GM19351 (cell line): ENCODE measurements around the gene MAP3K5.
"Not testable (repeated sequence)": the region's sequence is repeated elsewhere in the genome, so short reads cannot be mapped to it uniquely, and the experiment has no call there.

Experiments
- ATAC-seq: cut with Tn5 transposase; IDR thresholded peaks from one replicate; pipeline ENCODE4 v1.9.1; 2021; ENCODE audit warnings: mild to moderate bottlenecking, moderate library complexity; ENCODE audit not compliant: unreplicated experiment

Gene MAP3K5

GRCh38 chr6:136696238-136696637 lies 96.0 kb downstream of the MAP3K5 start:
- no peak for ATAC-seq

GRCh38 chr6:136695412-136695811 lies 96.9 kb downstream of the MAP3K5 start:
- no peak for ATAC-seq

- no peak for ATAC-seq
Observed at GRCh38 chr6:136693090-136693489, 99.2 kb downstream of the MAP3K5 start.

- not testable (repeated sequence) for ATAC-seq
Observed at GRCh38 chr6:136687894-136688293, 104.4 kb downstream of the MAP3K5 start.

GRCh38 chr6:136685540-136686108 lies 106.7 kb downstream of the MAP3K5 start:
- no peak for ATAC-seq

DNA sequence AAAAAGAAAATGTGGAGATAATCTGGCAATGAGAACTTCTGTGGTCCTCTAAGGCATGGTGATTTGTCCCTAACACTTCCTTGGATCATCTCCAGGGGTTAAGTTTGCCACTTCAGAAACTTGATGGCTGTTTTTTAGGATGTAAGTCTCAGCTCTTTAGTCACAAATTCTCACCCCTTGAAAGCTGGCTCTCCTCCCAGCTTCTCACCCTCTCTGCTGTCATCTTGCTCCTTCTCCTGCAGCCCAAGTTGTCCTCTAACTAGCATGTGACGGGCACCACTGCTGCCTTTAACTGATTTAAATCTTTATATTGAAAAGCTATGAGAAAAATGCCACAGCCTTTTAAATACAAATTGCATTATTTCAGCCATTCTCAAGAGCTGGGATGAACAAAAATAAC lies 107.8 kb downstream of the MAP3K5 start:
- no peak for ATAC-seq

- no peak for ATAC-seq
Observed at GRCh38 chr6:136683209-136683941, 108.9 kb downstream of the MAP3K5 start.

- ATAC-seq = no peak
Observed at GRCh38 chr6:136682292-136682691, 110.0 kb downstream of the MAP3K5 start.

DNA sequence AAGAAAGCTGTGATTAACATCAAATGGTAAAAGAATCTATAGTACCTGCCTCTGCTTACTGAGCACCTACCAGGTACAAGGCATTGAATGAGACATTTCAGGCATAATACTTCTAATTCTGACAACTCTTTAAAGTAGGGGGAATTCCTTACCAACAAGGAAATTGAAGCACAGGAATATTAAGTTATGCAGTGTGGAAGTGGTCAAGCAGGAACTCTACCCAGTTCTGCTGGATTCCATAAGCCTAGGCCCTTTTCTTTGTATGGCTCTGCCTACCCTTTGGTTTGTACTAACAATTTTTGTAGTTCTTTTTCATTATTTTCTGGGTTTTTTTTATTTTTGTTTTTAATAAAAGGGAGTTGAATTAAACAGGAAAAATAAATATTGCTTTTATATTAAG lies 114.5 kb downstream of the MAP3K5 start:
- ATAC-seq = no peak

DNA sequence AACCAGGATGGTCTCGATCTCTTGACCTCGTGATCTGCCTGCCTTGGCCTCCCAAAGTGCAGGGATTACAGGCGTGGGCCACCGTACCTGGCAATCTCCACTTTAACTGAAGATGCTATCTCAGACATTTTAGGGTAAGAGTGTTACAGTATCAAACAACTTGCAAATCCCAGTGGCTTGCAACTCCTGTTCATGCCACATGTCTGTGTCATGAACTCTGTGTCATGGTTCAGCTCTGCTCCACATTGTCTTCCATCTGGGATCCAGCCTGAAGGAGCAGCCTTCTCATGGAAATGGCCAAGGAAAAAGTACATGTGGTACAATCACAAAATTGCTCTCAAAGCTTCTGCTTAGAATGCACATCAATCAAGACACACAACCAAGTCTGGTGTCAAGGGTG lies 114.9 kb downstream of the MAP3K5 start:
- ATAC-seq = no peak

DNA sequence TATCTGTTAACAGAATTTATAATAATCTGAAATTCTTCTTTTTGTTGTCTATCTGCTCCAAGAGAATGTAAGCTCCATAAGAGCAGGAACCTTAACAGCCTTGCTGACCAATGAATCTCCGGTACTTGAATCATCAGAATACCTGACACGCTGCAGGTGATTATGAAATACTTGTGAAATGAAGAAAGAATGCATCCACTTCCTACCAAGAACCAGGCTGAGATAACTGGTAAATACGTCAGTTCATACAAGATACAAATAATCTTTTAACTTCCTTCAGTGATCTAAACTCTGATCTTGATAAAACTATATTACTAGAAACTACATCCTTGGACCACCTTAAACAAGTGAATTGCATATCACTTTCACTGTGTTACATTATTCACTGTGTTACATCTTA lies 116.2 kb downstream of the MAP3K5 start:
- no peak for ATAC-seq

DNA sequence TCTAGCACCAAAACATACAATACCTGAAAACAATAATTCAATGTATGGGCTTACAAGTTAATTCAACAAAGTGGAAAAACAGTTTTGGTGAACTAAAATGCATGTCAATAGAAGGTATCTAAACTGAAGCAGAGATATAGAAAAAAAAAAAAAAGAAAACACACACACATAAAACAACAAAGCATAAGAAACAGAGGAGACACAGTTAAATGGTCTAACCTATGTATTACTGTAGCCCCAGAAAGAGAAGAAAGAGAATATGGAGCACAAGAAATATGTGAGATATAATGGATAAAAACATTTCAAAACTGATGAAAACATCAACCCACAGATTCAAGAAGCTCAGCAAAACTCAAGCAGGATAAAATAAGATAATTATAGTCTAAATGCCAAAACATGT lies 118.7 kb downstream of the MAP3K5 start:
- ATAC-seq = no peak

DNA sequence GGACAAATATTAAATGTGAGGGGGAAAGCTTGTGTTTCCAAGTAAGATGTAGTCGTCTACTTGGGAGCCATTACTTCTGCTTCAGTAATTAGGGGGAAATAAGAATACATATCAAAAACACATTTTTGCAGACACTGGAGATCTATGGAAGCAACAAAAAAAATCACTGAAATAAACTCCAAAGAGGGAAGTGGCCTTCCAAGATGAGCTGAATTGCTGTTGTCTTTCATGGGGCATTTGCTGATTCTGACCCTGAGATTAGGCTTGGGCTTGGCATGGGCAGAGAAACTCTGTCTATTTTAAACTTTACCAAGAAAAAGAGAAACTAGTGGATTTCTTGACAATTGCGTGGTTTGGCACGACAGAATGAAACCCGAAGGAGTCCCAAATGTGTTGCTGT lies 120.1 kb downstream of the MAP3K5 start:
- ATAC-seq = no peak

DNA sequence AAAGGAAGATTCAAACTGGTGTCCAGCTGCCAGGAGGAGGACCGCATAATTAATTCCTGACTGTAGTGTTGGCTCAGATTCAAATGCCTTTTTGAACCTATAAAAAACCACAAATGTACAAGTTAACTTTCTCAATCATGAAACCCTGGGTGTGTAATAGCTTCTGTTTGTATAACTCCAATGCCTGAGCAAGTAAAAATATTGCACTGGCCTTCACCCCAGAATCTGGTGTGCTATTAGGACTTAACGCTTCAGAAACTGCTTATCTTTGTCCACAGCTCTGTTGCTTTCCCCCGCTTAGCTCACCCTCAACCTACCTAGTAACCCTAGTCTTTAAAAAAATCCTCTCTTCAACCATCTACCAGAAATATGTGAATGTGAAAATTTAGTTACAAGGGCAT lies 123.0 kb downstream of the MAP3K5 start:
- ATAC-seq = no peak

- ATAC-seq = no peak
Observed at GRCh38 chr6:136668571-136668970, 123.7 kb downstream of the MAP3K5 start.

- ATAC-seq = no peak
Observed at GRCh38 chr6:136666041-136666440, 126.2 kb downstream of the MAP3K5 start.

- ATAC-seq = no peak
Observed at GRCh38 chr6:136662347-136663237, 129.7 kb downstream of the MAP3K5 start.

DNA sequence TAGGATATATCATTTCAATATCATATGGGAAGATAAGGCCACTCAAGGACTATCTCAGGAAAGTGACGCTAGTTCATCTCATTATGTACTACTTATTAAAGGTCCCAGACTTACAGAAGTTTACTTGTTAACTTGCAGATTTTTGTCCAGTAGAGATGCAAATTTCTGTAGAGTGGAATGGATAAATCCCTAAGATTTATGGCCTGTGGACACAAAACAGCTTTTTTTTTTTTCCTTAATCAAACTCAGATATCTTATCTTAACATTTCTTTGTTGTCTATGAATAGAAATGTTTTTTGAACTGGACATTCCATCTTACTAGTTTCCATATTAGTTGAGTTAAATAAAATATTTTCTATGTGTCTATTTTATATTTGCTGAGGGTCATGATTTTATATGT lies 131.6 kb downstream of the MAP3K5 start:
- ATAC-seq = no peak

DNA sequence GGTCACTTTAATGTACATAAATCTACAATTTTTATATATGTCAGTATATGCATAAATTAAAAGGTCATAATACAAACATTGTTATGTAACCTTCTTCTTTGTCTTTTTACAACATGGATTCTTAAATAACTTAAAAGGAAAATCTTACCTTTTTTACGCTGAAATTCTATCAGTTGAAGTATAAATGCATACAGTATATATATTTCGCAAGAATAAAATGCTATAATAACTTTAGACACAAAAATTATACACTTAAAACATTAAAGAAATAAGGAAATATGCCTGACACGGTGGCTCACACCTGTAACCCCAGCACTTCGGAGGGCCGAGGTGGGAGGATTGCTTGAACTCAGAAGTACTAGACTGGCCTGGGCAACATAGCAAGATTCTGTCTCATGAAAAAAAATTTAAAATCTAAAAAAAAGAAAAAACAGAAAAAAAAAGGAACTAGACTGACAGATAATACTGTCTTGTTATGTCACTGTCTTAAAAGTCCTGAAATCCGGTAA lies 132.2 kb downstream of the MAP3K5 start:
- no peak for ATAC-seq

DNA sequence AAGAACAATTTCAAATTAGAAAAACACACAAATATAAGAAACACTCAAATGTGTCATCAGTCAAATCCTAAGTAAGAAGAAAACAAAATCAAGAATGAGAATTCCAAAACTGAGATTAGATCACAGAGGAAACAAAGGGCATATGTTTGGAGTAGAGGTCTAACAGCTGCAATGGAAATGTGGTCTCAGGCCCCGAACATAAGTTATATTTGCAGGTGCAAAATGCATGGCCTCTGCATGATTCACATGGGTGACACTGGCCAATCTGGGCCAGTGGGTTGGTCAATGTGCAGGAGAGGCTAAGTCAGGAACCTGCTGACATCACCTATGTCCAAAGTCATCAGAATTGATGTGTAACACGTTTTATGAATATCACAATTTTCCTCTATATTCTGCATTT lies 133.6 kb downstream of the MAP3K5 start:
- ATAC-seq = no peak

DNA sequence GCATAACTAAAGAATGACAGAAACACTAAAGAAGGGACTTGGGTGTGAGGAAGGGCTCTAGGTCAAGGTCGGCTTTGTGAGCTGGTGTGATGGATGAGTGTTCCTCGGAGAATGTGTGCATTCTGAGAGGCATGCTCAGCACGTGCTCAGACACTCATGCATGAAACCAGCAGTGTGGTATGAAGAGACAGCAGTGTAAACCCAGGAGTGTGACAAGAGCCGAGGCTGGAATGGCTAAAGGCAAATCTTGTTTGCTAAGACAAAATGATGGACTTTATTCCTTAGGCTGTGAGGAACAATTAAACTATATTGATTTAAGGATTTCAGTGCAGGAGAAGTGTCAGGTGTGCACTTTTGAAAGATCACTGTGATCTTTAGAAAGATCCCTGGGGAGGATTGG lies 134.6 kb downstream of the MAP3K5 start:
- ATAC-seq = no peak

DNA sequence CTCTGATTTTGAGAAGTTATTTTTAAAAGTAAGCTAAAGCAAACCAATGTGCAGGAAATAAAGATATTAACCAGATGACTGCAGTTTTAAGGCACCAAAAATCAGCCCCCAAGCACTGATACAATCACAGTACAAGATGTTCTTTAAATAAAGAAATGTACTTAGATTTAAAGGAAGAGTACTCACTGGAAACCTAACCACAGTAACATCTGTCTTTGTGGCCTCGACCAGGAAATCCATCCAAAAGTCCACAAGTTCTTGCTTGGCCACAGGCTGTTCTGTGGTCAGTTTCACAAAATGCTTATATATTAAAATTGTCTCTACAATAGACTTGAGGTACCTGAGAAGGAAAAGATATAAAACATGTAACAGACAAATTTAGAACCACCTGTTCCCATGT lies 136.2 kb downstream of the MAP3K5 start:
- no peak for ATAC-seq
